ENCODE data around the gene NDRG3. TPM values are rescaled to one million over a fixed set of nuclear protein-coding genes. Genes with fewer than 3 reads are reported as not detected.
A peak's percentile ranks its signal among the peaks of the same experiment; 100 is the strongest.

NDRG3 gene
- total RNA-seq, 1 donor from 2014 or later = 28.9 TPM

GRCh38 chr20:36761125-36761524 is 15.2 kb upstream of the NDRG3 start:
- no peak for DNase-seq (ENCODE audit: low read depth in 2 of 2)

DNA sequence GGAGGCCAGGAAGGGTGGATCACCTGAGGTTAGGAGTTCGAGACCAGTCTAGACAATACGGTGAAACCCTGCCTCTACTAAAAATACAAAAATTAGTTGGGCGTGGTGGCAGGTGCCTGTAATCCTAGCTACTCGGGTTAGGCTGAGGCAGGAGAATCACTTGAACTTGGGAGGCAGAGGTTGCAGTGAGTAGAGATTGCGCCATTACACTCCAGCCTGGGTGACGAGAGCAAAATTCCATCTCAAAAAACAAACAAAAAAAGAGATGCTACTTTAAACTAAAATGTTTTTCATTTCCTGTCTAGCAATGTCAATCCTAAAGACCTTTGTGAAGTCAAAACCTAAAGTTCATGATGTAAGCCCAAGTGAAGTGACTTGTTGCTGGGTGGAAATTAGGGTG is 14.8 kb upstream of the NDRG3 start:
- no peak for DNase-seq (ENCODE audit: low read depth in 2 of 2)

DNA sequence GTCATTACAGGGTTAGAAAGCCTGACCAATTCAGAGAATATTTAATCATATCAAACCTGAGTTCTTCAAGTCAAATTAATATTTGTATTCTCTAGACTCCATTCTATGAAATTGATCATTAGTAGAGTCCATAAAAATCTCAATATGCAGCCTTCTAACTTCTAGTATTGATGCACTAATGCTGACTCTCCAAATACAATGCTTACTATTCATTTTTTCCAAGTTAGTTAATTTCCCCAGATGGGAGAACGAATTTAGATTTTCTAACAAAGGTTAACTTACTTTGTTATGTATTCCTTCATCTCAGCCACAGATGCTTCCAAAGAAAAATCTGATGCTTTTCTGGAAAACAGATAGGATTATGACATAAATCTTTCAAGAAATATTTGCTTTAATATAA is 12.4 kb upstream of the NDRG3 start:
- DNase-seq (ENCODE audit: low read depth in 2 of 2) = no peak

DNA sequence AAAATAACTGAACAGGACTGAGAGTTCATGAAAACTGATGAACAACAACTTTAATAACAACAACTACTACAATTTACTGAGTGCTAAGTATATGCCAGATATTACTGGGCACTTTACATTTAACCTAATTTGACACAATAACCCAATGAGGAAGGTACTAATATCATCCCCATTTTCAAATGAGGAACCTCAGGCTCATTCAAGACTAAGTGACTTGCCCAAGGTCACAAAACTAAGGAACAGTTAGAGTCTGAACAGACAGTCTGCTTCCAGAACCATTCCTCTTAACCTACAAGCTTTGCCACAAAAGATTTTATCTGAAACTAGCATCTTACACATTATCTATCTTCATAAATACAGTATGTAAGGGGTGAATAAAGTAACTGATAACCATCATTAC is 10.6 kb upstream of the NDRG3 start:
- no peak for DNase-seq (ENCODE audit: low read depth in 2 of 2)

DNA sequence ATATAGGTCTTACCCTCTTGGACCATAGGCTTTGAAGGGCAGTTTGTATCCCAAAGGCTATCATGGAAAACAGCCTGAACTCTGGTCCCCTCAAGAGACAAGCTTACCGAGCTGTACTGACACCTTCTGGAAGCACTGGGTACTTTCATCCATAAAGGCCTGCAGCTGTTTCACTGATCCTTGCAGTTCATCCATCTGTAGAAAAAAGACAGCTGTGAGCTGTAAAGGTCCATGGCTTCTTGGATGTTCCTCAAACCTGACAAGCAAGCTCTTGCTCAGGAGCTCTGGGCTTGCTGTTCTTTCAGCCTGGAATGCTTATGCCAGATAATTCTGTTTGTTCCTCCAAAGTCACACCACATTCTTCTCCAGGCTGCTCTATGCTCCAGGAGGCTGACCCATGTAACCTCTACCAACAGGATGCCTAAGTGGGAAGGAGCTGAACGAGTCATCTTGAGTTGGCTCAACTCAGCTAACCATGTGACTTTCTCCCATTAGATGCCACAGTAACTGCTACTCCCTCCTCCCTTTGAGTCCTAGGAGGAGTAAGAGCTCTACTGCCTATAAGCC is 8.8 kb upstream of the NDRG3 start:
- peak; percentile 81 to 85 for DNase-seq (ENCODE audit: low read depth in 2 of 2)

GRCh38 chr20:36752582-36752981 is 6.7 kb upstream of the NDRG3 start:
- DNase-seq (ENCODE audit: low read depth in 2 of 2) = no peak

DNA sequence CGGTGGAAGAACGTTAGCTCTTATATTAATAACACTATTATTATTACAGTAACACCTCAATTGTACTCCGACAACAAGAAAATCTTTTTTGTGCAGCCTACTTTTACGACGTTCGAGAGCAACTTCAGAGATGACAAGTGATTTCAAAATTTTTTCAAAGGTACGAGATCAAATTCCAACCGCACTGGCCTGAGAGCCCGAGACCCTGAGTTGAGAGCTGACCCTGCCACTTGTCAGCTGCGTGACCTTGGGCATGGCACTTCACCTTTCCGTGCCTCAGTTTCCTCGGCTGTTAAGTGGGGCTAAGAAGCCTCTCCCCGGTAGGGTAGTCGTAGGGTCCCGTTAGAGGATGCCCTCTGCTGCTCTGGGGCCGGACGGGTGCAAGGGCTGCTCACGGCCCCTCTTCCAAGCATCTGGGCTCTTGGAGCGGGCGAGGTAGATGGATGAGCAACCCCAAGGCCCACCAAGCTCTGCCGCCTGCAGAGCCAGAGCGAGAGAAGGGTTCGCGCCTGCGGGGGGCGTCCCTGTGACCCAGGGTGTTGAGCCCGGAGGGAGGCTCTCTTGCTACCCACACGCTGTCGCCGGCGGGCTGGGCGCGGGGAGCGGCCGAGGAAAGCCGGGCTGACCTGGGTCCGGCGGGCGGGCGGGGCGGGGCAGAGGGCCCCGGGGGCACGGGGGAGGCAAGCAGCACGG is 510 bp downstream of the NDRG3 start:
- DNase-seq (ENCODE audit: low read depth in 2 of 2) = peak in 1 of 2 donors; percentile 23

- DNase-seq (ENCODE audit: low read depth in 2 of 2) = peak in 1 of 2 donors; percentile 15
Observed at GRCh38 chr20:36744764-36745191, 1.1 kb downstream of the NDRG3 start.

- no peak for DNase-seq (ENCODE audit: low read depth in 2 of 2)
Observed at GRCh38 chr20:36744243-36744642, 1.6 kb downstream of the NDRG3 start.

DNA sequence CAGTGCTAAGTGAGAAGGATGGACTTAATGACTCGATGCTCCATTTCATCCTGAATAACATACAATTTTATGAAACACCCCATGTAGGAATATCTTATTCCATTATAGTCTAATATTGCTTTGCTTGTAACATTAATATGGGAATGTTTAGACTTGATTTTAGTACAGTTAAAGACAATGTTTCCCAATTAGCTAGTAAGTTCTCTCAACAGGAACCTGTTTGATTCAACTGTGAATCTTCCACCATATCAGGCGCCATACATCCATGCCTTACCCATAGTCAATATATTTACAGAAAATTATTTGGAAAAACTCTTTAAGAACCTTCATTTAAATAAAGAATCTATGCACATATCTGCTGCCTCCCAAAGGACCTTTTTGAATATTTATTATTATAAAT is 3.3 kb downstream of the NDRG3 start:
- no peak for DNase-seq (ENCODE audit: low read depth in 2 of 2)

GRCh38 chr20:36741072-36741471 is 4.8 kb downstream of the NDRG3 start:
- DNase-seq (ENCODE audit: low read depth in 2 of 2) = no peak

DNA sequence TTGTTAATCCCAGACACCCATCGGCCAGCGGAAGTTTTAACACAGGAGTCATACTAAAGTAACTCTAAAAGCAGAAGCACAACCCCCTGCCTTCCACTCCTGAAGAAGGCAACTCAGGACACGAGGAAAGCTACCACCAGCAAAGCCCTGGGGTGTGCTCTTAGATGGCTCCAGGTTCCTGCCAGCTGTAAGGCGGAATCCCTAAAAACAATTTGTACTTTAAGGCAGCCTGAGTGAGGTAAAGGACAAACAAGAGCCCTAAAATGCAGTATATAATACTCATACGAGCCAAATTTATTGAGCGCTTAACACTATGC is 8.7 kb downstream of the NDRG3 start:
- DNase-seq (ENCODE audit: low read depth in 2 of 2) = no peak

GRCh38 chr20:36736451-36737182 is 9.3 kb downstream of the NDRG3 start:
- DNase-seq (ENCODE audit: low read depth in 2 of 2) = no peak

DNA sequence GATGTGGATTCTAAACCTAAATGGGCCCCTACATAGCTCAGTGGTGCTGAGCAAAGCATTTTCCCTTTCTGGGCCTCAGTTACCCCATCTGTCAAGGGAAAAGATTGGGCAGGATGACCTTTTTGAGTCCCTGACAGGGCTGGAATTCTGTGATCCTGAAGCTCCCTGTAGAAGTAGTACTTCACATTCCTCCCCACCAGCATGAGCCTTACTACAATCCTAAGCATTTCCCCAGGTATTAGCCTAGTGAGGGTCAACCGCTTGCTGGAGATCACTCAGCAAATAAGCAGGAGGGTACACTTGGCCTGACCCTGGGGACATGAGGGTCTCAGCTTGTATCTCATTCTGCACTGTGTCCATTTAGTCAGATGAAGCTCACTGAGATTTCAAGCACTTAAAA is 13.4 kb downstream of the NDRG3 start:
- no peak for DNase-seq (ENCODE audit: low read depth in 2 of 2)

DNA sequence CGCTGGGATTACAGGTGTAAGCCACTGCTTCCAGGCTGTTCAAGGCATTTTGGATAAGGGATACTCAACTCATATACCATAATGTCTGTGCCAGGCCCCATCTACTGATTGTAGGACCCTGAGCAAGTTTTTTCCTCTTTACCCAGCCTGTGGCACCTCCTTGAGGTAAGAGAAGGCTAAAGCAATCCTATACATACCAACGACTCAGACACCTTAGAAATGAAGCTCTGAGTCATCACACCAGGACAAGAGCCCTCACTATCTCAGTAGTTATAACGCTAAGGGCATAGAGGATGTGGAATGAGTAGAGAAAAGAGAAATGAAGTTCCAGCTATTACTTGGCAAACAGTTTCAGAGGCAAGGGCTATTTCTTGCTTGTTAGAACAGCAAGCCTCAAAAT is 16.9 kb downstream of the NDRG3 start:
- DNase-seq (ENCODE audit: low read depth in 2 of 2) = peak in 1 of 2 donors; percentile 17

DNA sequence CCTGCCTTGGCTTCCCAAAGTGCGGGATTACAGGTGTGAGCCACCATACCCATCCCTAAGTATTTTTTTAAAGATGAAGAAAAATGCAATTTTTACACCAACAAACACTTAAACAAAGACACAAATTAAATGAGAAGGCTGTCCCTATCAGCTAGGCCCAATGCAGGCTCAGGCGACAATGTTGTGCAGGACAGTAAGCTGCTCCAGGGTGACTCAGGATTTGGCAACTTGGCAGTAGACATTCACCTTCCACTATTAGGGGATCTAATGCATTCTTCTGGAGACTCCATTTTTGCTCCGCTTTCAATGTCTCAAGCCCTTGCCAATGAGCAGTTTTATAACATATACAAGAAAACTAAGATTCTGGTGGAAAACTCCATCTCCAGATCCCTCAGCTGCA is 19.7 kb downstream of the NDRG3 start:
- no peak for DNase-seq (ENCODE audit: low read depth in 2 of 2)

DNA sequence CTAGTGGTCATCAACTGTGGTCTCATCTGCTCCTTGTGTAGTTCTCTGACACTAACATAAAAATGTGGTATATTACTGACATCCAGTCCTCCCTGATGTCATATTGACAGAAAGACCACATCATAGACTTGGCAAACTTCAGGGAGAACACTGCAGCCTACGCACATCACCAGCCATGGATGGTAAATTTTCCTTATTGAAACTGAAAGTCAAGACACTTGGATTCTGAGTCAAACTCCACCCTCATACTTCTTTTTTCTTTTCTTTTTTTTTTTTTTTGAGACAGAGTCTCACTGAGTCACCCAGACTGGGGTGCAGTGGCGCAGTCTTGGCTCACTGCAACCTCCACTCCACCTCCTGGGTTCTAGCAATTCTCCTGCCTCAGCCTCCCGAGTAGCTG is 25.4 kb downstream of the NDRG3 start:
- no peak for DNase-seq (ENCODE audit: low read depth in 2 of 2)

- DNase-seq (ENCODE audit: low read depth in 2 of 2) = peak; percentile 17 to 38
Observed at GRCh38 chr20:36717657-36718056, 28.2 kb downstream of the NDRG3 start.

- no peak for DNase-seq (ENCODE audit: low read depth in 2 of 2)
Observed at GRCh38 chr20:36717021-36717420, 28.9 kb downstream of the NDRG3 start.

DNA sequence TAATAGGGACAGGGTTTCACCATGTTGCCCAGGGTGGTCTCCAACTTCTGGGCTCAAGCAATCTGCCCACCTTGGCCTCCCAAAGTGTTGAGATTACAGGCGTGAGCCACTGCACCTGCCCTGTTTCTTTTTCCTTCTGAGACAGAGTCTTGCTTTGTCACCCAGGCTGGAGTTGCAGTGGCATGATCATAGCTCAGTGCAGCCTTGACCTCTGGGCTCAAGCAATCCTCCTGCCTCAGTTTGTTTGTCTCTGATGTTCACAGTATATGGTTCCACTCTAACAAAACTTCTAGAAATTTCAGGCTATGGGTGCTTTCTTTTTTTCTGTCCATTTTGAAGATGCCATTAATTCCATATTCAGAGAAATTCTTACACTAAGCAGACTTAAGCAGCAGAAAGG is 33.1 kb downstream of the NDRG3 start:
- no peak for DNase-seq (ENCODE audit: low read depth in 2 of 2)

- no peak for DNase-seq (ENCODE audit: low read depth in 2 of 2)
Observed at GRCh38 chr20:36709126-36709525, 36.8 kb downstream of the NDRG3 start.

DNA sequence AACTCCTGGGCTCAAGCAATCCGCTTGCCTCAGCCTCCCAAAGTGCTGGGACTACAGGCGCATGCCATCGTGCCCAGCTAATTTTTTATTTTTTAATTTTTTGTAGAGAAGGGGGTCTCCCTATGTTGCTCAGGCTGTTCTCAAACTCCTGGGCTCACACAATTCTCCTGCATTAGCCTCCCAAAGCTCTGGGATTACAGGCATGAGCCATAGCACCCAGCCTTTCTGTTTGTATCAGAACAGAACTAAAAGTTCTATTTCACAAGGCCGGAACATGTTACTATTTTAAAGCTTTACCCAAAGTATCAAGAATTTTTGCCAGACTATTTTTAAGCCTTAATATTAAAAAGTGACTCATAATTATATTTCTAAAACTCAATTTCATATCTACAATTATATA is 42.4 kb downstream of the NDRG3 start:
- DNase-seq (ENCODE audit: low read depth in 2 of 2) = no peak

DNA sequence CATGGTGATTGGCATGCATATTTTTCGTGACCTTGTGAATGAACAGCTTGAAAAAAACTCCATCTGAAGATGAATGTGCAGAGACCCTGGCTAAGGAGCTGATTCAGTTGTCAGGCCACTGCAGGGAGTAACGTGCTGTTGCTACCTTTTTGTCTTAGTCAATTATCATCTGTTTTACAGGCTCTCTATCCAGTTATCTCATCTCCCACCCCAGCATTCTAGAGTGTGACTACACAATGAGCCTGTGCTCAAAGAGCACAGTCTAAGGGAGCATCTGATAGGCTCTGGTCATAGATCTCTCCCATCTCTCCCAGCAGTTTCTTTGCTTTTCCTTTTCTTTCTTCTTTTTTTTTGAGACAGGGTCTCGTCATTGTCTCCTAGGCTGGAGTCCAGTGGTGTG is 45.5 kb downstream of the NDRG3 start:
- DNase-seq (ENCODE audit: low read depth in 2 of 2) = no peak

All from dermis microvascular lymphatic vessel endothelial cell (primary cell).